Airway epithelial cell (primary cell): Measurements from ENCODE around the gene CFAP20DC. TPM values are rescaled to one million over a fixed set of nuclear protein-coding genes. Genes with fewer than 3 reads are reported as not detected.

Source experiments
- total RNA-seq: library from RNA; depleted of rRNA; stranded (reverse); fragments of >200 nt; gene quantifications from 2 replicates; pipeline ENCODE4 v1.2.3, GENCODE V29; 2015

Gene CFAP20DC
- total RNA-seq, result 9.4 and 11.1 TPM in 2 replicates

DNA sequence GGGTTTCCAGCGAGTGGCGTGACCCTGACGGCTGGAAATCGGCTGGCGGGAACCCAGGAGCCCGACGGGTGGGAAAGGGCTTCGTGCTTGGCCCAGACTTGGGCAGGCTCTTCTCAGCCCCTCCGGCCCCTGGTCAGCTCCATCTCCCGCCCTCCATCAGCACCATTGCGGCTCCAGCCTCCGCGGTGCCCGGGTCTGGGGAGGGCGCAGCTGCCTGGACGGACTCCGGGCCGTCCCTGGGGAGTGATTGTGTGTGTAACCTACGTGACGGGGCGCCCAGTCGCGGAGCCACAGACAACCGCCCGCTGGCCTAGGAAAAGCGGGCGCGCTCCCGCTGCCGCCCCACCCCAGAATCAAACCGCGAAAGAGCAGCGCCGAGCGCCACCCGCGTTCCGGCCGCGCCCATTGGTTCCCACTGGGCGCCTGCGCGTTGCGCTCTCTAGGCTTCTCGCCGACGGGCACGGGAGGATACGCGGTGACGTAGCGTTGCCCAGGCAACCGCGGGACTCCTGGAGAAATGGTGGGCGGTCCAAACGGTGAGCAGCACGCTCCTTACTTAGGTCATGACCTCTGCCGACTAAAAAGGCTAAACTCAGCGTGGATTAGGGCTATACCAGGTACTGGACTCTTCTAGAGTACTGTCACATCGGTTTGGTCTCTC lies at the start of gene CFAP20DC:
CFAP20DC (minus strand) TSS at position 355 of the 661 bp plus-strand sequence. CDS start 394 bp downstream, outside the sequence.

